K562 (cell line): ENCODE results near the gene ZC3H12C. TPM values are rescaled to one million over a fixed set of nuclear protein-coding genes. Genes with fewer than 3 reads are reported as not detected.

Experiments used
- BRD4 ChIP-seq: fragments of 200-600 bp; sonication (generic); IDR thresholded peaks from 2 replicates; pipeline ENCODE4 v1.6.1; 2017; ENCODE audit warnings: inconsistent platforms
- DEAF1 ChIP-seq: fragments of 450-650 bp; formaldehyde crosslinking; IDR thresholded peaks from 2 replicates; pipeline ENCODE4 v1.4.0; 2020; ENCODE audit warnings: mild to moderate bottlenecking, moderate library complexity
- HMG20A ChIP-seq: fragments of 450-650 bp; formaldehyde crosslinking; conservative IDR thresholded peaks from 2 replicates; pipeline ENCODE4 v1.4.0; 2020; ENCODE audit warnings: mild to moderate bottlenecking, mixed read lengths
- IFI16 ChIP-seq: fragments of 250-450 bp; sonication (Bioruptor Pico); IDR thresholded peaks from 2 replicates; pipeline ENCODE4 v2.1.2; 2022; ENCODE audit warnings: mild to moderate bottlenecking, inconsistent platforms
- KDM2B ChIP-seq: fragments of 250-450 bp; sonication (Bioruptor Pico); IDR thresholded peaks from 2 replicates; pipeline ENCODE4 v1.8.0; 2021; ENCODE audit warnings: mild to moderate bottlenecking, moderate library complexity
- MLLT1 ChIP-seq, 2 experiments: fragments of 450-650 bp; IDR thresholded peaks; 2 replicates each; pipeline ENCODE4 v1.6.1; 2016
- NKRF ChIP-seq: fragments of 450-650 bp; IDR thresholded peaks from 2 replicates; pipeline ENCODE4 v1.6.1; 2016; ENCODE audit warnings: borderline replicate concordance
- SAFB2 ChIP-seq: fragments of 200-400 bp; formaldehyde crosslinking; IDR thresholded peaks from 2 replicates; pipeline ENCODE4 v1.6.1; 2018; ENCODE audit warnings: borderline replicate concordance, low read length, low read depth, moderate library complexity; ENCODE audit not compliant: severe bottlenecking
- YY1 ChIP-seq, 3 experiments: IDR thresholded peaks; 2 replicates each; pipeline ENCODE4 v1.6.1; 2011; ENCODE audit warnings: low read length in 2 of 3, mild to moderate bottlenecking in 2 of 3, moderate library complexity in 2 of 3, borderline replicate concordance in 1 of 3, control low read depth in 1 of 3, low read depth in 1 of 3; ENCODE audit not compliant: insufficient read depth in 3 of 3, insufficient replicate concordance in 2 of 3, control insufficient read depth in 1 of 3, insufficient read length in 1 of 3; ENCODE audit errors: extremely low read depth in 1 of 3
- ZMIZ1 ChIP-seq, 2 experiments: fragments of 150-350 bp in 1 of 2; IDR thresholded peaks; 2 replicates each; pipeline ENCODE4 v1.6.1; 2012 to 2016; ENCODE audit warnings: low read depth in 2 of 2, low read length in 2 of 2, mild to moderate bottlenecking in 1 of 2, moderate library complexity in 1 of 2
- ZNF23 ChIP-seq: fragments of 250-450 bp; sonication (Bioruptor Pico); IDR thresholded peaks from 2 replicates; pipeline ENCODE4 v1.4.0; 2020; ENCODE audit warnings: mild to moderate bottlenecking
- polyA plus RNA-seq, 8 experiments: library from polyadenylated mRNA; depleted of rRNA in 4 of 8; stranded (reverse) in 5 of 8; unstranded in 3 of 8; fragments of >200 nt; fragmentation: Nextera tagmentation in 2 of 8; fragmentation: Illumina TruSeq in 1 of 8; extraction: Ambion mirVana in 2 of 8; extraction: Trizol in 1 of 8; gene quantifications; 2 replicates each; pipeline versions ENCODE4 v1.2.1 to v1.2.3, GENCODE V29; 2011 to 2014; ENCODE audit warnings: inconsistent platforms in 1 of 8, missing spikeins in 1 of 8
- total RNA-seq, 7 experiments: library from RNA; depleted of rRNA in 6 of 7; stranded (reverse); fragments of >200 nt in 6 of 7; fragmentation: Illumina TruSeq in 2 of 7; extraction: Trizol in 2 of 7; gene quantifications; 2 replicates each; pipeline versions ENCODE4 v1.2.1 to v1.2.3, GENCODE V29; 2011 to 2021; ENCODE audit warnings: low replicate concordance in 1 of 7

ZC3H12C gene
- total and polyA plus RNA-seq, 9 of the 15 experiments (the other 6 are each of a cell fraction or from before 2014, with no cell fraction given) = 0.56 to 5.9 (median 3.3) TPM

- peak; percentile 26; the same call in 1 of the 2 replicates for TF ChIP-seq DEAF1 (CRISPR knock-in tag)
- TF ChIP-seq ZNF23 (CRISPR knock-in tag) = no peak
- no peak for TF ChIP-seq NKRF
- no peak; the same call in 1 of the 2 replicates for TF ChIP-seq BRD4
- TF ChIP-seq SAFB2 = no peak
- no peak for TF ChIP-seq MLLT1 (IDR thresholded peaks at IDR 0.05)
- TF ChIP-seq IFI16 (CRISPR knock-in tag) = no peak
- TF ChIP-seq HMG20A (CRISPR knock-in tag) = no peak
- no peak for TF ChIP-seq ZMIZ1 (IDR thresholded peaks at IDR 0.05; ENCODE audit: low read depth in 2 of 2, low read length in 2 of 2)
- TF ChIP-seq KDM2B (CRISPR knock-in tag) = no peak
- TF ChIP-seq YY1 (IDR thresholded peaks at IDR 0.05; ENCODE audit: borderline replicate concordance in 1 of 3, control insufficient read depth in 1 of 3, extremely low read depth in 1 of 3, insufficient read depth in 3 of 3, insufficient read length in 1 of 3, insufficient replicate concordance in 2 of 3, low read depth in 1 of 3, low read length in 2 of 3) = peak in 2 of 3 experiments; percentile 65 to 82
These were observed at the start of gene ZC3H12C (continued) for GRCh38 chr11:110092515-110093406.
